ENCODE results near the gene CTNND2.

Gene CTNND2

GRCh38 chr5:10985091-10985720, 919.0 kb downstream of the CTNND2 start:
- Histone ChIP-seq H3K36me3 (no peaks in the 10 kb centered on the region), H3K27me3 (no peaks in the 10 kb centered on the region; the same call in 1 of the 2 replicates), H3K9me3 (no peaks in the 10 kb centered on the region; the same call in 1 of the 2 replicates), H3K4me1 (no peaks in the 10 kb centered on the region), H3K4me3 (ENCODE audit: low read depth, low read length) (no peak overlapping the region)
- no peak for TF ChIP-seq CTCF (IDR thresholded peaks at IDR 0.05; ENCODE audit: low read depth, low read length)
- no peak for DNase-seq

DNA sequence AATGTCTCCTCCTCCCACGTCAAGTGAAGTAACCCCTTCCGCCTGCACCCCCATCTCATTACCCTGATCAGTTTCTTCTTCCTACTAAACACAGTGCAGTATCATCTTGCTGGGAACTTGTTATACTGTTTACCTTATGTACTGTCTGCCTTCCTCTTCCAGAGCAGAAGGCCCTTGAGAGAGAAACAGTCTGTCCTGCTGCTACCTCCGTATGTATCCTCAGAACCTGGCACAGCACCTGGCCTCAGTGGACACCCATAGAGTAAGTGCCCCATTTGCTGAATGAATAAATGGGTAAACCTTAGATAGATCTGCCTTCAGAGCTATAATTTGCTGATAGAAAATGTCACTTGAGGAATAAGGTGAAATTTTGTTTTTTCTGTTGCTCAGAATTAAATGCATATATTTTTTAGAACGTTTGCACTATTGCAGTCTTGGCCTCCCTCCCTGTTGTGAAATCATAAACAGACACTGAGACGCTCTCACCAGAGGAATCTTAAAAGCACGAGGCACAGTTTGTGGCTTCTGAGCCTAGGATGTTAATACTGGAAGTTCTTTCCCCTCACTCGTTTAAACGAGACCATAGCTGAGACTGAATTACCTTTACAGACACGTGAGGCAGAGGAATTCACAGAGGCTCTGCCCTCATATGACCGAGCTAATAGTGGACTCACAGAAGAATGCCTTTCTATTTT, 920.1 kb downstream of the CTNND2 start:
- H3K4me1 ChIP-seq: no peaks in the 10 kb centered on the region
- no peak overlapping the region for H3K4me3 ChIP-seq (ENCODE audit: low read depth, low read length)
- no peaks in the 10 kb centered on the region; the same call in 1 of the 2 replicates for H3K9me3 ChIP-seq
- no peak for TF ChIP-seq CTCF (IDR thresholded peaks at IDR 0.05; ENCODE audit: low read depth, low read length)
- no peak for DNase-seq
- no peaks in the 10 kb centered on the region for H3K36me3 ChIP-seq
- no peaks in the 10 kb centered on the region; the same call in 1 of the 2 replicates for H3K27me3 ChIP-seq

DNA sequence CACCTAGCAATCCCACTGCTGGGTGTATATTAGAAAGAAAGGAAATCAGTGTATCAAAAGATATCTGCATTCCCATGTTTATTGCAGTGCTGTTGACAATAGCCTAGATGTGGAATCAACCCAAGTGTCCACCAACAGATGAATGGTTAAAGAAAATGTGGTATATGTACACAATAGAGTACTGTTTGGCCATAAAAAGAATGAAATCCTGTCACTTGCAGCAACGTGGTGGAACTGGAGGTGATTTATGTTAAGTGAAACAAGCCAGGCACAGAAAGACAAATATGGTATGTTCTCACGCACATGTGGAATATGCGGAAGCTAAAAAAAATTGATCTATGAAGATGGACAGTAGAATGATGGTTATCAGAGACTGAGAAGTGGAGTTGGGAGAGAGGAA, 921.6 kb downstream of the CTNND2 start:
- no peak for TF ChIP-seq CTCF (IDR thresholded peaks at IDR 0.05; ENCODE audit: low read depth, low read length)
- Histone ChIP-seq H3K4me3 (ENCODE audit: low read depth, low read length) (no peak overlapping the region), H3K9me3 (no peaks in the 10 kb centered on the region), H3K4me1 (no peaks in the 10 kb centered on the region), H3K36me3 (no peaks in the 10 kb centered on the region), H3K27me3 (no peaks in the 10 kb centered on the region; the same call in 1 of the 2 replicates)
- DNase-seq: no peak

DNA sequence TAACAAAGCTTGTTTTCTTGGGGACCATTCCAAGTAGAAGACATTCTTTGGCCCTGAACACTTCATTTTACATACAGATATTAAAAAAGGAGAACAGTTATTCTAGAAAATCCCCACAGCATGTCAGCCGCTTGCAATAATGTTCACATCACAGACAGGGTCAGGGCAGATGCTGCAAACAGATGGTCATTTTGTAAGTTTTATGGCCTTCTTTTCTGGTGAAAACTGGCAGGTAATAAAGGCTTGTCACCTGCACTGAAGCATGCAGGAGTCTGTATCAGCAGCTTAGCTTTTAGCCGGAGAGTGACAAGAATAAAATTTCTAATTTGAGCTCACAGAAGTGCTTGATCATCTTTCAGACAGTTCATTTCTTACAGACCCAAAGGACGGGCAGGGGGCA, 922.3 kb downstream of the CTNND2 start:
- no peak for DNase-seq
- H3K9me3 ChIP-seq: no peaks in the 10 kb centered on the region
- no peaks in the 10 kb centered on the region for H3K4me1 ChIP-seq
- TF ChIP-seq CTCF (IDR thresholded peaks at IDR 0.05; ENCODE audit: low read depth, low read length): no peak
- H3K27me3 ChIP-seq: no peaks in the 10 kb centered on the region; the same call in 1 of the 2 replicates
- no peaks in the 10 kb centered on the region for H3K36me3 ChIP-seq
- no peak overlapping the region for H3K4me3 ChIP-seq (ENCODE audit: low read depth, low read length)

DNA sequence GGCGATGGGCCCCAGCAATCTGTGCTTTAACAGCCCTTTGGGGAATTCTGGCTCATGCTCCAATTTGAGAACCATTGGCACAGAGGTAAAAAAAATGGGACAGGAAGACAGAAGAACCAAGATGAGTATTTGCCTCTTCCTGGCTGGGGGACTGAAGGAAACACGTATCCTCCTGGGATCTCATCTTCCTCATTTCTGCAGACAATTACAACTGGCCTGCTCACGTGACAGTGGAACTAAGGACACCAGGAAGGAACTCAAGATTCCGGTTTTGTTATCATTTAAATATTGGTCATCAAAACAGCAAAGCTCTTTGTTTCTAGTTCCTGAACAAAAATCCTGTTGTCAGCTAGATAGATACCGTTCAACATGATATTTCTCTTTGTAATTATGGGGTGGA, 927.2 kb downstream of the CTNND2 start:
- H3K4me1 ChIP-seq: no peaks in the 10 kb centered on the region
- H3K36me3 ChIP-seq: no peaks in the 10 kb centered on the region
- no peak overlapping the region for H3K4me3 ChIP-seq (ENCODE audit: low read depth, low read length)
- no peak for DNase-seq
- no peak for TF ChIP-seq CTCF (IDR thresholded peaks at IDR 0.05; ENCODE audit: low read depth, low read length)
- H3K9me3 ChIP-seq: no peaks in the 10 kb centered on the region
- no peaks in the 10 kb centered on the region for H3K27me3 ChIP-seq

- no peaks in the 10 kb centered on the region for H3K9me3 ChIP-seq
- no peak for DNase-seq
- H3K4me3 ChIP-seq (ENCODE audit: low read depth, low read length): no peak overlapping the region
- H3K4me1 ChIP-seq: no peaks in the 10 kb centered on the region
- H3K36me3 ChIP-seq: no peaks in the 10 kb centered on the region
- 0 out of 2 replicates have a peak, but pooled peaks cover 3% of the 10 kb centered on the region for H3K27me3 ChIP-seq
- no peak for TF ChIP-seq CTCF (IDR thresholded peaks at IDR 0.05; ENCODE audit: low read depth, low read length)
Observed at GRCh38 chr5:10975945-10976344, 928.3 kb downstream of the CTNND2 start.
